Right lung (tissue), 5 donors: ENCODE measurements around the gene PCGF1. TPM values are rescaled to one million over a fixed set of nuclear protein-coding genes. Genes with fewer than 3 reads are reported as not detected.

ENCODE experiments used
- DNase-seq, 2 donors: peaks; one replicate each; pipeline ENCODE4 v3.0.0-alpha.2; 2013
- polyA plus RNA-seq, 5 donors: library from polyadenylated mRNA; unstranded; fragments of 120-200 nt; gene quantifications; one replicate each; pipeline versions ENCODE4 v1.2.1 to v1.2.3, GENCODE V29; 2013; ENCODE audit warnings: inconsistent platforms in 1 of 5, low replicate concordance in 1 of 5; ENCODE audit not compliant: insufficient read length in 5 of 5, insufficient read depth in 1 of 5

Gene PCGF1
- polyA plus RNA-seq, 5 donors, result 20.6 to 28.2 (median 26.1) TPM

DNA sequence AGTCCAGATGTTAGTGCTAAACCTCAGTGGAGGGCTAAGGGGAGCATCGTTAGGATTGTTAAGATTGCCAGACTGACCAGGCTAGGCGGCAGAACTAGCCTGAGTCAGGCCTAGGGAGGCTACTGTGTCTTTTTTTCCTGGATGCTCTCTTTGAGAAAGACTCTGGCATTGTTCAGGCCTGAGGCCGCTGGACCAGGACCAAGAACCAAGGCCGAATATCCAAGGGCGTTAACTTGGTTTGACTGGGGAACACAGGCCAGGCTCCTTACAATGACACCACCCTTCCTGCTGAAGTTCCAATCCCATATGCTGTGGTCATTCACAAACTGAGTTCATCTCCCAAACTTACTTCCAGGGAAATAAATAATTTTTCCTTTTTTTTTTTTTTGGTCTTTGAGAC is 32.8 kb upstream of the PCGF1 start:
- DNase-seq, result no peak

DNA sequence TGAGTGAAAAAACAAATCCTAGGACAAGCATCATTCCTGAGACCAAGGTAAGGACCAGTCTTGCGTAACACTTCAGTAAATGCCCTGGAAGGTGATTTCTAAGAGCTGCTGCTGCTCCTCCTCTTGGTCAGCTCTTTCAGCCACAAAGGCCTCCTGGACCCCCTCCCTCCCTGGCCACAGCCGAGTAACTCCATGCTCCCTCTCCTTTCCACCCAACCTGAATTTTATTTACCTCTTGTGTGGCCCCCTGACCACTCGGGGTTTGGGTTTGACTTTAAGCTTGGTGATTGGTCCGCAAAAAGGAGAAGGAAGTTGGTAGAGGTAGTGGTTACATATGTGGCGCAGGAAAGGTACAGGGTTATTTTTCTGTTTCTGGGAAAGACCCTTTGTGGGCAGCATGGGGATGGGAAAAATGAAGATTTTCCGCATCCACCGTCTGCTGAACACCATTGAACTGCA is 31.4 kb upstream of the PCGF1 start:
- no peak for DNase-seq

DNA sequence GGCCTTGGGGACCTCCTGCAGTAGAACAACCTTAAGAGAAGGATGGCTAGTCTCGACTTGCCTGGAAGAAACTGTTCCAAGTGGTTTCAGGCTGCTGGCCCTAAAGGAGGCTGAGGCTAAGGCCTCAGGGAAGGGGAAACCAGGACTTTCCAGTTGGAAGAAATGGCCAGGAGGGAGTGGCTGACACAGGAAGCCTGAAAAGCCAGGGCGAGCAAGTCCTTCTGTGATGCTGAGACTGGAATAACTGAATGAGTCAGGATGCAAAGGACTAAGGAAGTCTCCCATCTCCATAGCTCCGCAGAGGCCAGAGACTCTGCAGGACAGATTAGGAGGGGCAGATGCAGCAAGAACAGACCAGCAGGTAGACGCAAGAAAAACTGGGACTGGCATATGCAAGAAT is 29.6 kb upstream of the PCGF1 start:
- DNase-seq, result no peak

DNA sequence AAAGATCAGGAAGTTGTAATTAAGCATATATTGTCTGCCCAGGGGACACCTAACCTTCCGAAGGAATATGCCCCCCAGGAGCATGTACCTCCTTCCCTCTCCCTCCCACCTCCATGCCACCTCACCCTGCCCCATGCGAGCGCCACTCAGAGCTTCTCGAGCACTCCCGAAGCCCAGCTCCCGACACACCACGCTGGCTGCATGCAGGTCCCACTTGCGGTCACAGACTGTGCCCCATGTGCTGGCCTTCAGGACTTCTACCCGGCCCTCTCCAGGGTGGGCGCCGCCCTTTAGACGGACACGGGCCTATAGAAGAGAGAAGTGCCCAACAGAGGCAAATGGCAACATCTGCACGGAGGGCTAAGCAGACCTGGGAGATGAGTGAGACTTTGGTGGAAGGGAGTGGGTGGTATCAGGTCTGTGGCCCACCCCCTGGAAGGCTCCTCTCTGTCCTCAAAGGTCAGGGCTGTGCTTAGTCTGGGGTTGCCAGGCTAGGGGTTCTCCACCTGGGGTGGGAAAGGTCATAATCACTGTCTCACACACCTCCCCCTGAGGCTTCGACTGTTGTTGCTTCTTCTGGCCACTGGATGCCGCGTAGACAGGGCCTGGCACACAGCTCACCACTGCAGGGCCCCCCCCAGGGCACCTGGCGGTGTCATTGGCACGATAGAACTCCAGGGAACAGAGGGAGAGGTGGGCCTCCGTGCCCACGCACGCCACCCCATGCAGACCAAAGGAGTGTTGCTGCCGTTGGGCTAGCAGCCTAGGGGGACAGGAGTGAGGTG is 28.9 kb upstream of the PCGF1 start:
- no peak for DNase-seq

DNA sequence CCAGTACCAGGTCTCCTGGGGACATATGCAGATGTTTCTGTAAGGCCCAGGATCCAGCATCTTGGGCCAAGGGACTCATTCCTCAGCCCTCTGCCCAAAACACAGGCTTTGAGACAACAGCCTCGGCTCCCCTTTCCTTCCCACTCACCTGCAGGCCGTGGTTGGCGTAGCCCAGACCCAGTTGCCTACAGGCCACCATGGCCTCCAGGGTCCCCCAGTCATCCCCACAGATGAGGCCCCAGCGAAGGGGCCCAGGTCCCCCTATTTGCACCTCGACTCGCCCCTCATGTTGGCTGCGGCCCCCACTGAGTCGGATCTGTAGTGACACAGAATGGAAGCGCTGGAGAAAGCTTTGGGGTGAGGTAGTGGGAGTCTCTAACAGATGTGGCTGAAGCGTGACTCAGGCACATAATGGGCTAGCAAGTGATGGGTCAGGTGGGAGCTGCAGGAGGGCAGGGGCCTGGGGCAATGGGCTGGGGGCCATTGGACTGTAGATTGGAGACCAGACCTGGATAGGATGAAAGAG is 28.0 kb upstream of the PCGF1 start:
- DNase-seq, result no peak

DNA sequence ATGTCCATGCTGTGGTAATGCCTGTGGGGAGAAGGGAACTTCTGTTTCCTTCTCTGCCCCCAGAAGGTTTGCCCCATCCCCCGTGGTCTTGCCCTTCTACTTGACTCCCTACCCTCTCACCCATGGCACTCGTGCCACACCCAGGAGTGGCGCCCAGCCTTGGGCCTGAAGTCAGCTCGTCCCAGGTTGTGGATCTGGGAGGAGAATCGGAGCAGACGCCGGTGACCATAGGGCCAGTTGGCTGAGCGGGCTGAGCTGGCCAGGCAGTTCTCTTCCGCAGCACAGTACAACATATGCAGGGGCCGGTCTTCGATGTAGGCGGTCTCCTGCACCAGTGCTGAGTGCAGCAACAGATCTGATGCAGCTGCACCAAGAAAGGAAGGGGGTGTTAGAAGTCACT is 26.9 kb upstream of the PCGF1 start:
- no peak for DNase-seq

DNA sequence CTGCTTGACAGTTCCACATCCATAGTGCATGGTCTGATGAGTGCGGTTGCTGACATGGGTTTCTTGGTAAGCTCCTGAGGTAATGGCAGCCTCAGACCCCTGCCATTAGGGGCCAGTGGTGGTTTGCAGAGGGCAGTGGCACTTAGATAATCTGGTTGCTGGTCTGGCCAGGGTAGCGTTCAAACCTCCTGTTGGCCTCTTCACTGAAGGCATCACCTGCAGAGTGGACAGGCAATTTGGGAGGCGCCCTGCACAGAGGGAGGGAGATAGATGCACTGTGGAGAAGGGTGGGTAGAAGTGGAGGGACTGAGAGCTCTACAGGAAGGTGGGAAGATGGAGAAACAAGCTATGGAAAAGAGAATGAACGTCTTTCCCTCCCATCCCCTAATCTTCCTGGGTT is 26.0 kb upstream of the PCGF1 start:
- DNase-seq, result no peak

DNA sequence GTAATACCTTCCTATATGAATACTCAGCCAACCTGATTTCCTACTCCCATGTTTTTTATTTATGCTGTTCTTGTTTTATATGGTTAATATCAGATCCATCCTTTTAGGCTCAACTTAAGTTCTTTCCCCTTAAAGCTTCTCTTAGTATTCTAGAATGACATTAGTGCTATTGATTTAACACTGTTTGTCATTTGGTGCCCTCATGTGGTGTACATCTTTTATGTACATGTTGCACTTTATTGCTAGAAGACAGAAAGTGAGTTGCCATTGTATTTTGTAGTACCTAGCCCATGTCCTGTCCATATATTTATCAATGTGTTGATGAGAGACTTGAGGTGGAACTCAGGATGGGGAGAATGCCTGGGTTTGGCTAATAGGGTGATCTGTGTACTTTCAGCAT is 24.7 kb upstream of the PCGF1 start:
- no peak for DNase-seq

DNA sequence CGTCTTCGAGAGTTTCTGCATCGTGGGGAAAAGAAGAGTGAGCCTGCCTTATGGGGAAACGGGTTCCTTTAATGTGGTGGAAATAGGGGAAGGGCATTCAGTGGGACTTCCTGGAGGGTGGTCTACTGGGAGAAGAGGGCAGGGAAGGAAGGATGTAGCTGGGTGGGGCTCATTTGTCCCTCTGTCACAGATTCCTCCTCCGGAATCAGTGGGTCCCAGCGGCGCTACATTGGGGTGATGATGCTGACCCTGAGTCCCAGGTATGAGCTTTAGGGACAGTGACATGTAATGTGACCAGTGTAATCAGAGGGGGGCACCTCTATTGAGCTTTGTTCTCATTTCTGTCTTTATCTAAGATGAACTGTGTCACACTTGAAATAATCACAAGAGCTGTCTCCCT is 24.2 kb upstream of the PCGF1 start:
- no peak for DNase-seq

DNA sequence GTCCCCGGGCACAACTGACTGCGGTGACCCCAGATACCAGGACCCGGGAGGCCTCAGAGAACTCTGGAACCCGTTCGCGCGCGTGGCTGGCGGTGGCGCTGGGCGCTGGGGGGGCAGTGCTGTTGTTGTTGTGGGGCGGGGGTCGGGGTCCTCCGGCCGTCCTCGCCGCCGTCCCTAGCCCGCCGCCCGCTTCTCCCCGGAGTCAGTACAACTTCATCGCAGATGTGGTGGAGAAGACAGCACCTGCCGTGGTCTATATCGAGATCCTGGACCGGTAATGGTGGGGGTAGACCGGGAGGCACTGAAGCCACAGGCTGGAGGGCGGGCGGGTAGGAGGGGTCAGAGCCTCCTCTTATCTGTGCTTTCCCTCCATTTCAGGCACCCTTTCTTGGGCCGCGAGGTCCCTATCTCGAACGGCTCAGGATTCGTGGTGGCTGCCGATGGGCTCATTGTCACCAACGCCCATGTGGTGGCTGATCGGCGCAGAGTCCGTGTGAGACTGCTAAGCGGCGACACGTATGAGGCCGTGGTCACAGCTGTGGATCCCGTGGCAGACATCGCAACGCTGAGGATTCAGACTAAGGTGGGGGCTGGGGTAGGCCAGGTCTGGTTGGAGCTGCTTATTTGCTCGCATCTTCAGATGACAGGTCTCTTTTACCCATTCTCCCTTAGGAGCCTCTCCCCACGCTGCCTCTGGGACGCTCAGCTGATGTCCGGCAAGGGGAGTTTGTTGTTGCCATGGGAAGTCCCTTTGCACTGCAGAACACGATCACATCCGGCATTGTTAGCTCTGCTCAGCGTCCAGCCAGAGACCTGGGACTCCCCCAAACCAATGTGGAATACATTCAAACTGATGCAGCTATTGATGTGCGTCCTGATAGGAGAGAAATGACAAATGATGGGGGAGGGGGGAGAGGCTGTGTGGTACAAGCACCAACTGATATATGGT is 23.0 kb upstream of the PCGF1 start:
- no peak for DNase-seq

DNA sequence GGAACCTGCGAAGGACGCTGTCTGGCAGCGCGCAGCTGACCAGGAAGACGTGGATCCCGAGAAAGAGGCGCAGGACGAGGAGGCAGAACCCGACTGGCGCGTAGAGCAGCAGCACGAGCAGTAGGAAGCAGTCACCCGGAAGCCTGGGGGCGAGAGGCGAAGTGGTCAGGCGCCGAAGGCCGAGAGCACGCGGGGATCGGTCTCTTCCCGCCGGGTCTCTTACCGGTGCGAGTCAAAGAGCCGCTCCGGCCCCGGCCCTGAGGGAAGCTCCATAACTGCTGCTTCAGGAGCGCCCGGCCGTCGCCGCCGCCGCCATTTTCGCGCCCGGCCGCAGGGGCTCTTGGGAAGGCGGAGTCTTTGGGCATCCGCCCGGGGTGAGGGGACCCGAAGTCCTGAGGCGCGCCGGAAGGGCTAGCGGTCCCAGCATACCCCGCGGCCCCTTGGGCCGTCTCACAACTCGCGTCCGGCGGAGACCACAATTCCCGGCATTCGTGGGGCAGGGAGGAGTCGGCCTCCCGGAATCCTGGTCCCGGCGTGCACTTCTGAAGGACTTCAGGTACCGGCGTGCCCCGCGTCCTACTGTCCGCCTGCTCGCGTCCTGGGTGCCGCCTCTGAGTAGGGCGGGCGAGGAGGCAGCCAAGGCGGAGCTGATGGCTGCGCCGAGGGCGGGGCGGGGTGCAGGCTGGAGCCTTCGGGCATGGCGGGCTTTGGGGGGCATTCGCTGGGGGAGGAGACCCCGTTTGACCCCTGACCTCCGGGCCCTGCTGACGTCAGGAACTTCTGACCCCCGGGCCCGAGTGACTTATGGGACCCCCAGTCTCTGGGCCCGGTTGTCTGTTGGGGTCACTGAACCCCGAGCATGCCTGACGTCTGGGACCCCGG is 22.1 kb upstream of the PCGF1 start, which contains the start of the genes AUP1 and HTRA2:
Gene AUP1, minus strand, starts transcription at position 350 of the 882 bp plus-strand sequence. Its CDS starts 77 bp downstream, at position 273.
Gene HTRA2, plus strand, starts transcription at position 577 of the 882 bp plus-strand sequence. Its CDS starts 74 bp downstream, at position 651.
- peak; percentile 97 to 98 for DNase-seq

DNA sequence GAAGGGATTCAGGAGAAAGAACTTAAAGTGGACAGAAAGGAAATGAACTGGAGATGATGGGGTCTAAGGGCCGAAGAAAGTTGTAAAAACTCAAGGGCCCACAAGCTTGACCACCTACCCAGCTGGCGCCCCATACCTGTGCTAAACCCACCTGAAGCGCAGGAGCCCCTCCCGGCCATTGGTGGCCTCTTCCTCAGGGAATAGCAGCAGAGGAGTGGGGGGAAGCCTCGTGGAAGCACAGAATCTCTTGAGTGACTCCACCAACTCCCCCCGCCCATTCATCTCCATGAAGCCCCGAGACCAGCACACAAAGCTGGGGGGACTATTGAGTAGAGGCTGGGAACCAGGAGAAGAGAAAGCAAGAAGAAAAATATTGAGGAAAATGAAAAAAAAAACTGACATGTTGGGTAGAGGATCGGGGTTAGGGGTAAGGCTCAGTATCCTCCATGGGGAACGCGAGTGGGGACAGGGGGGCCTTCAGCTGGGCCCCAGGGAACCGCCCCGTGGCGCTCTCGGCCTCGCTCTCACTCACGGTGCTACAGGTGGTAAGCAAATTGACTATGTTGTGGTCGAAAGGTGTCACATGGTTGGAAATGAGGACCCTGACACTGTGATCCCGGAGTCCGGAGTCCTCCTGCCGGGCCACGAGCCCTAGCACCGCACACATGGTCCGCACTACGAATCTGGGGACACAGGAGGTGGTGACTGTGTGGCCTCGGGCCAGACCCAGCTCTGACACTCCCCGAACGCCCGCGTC is 21.3 kb upstream of the PCGF1 start:
- DNase-seq, result no peak

DNA sequence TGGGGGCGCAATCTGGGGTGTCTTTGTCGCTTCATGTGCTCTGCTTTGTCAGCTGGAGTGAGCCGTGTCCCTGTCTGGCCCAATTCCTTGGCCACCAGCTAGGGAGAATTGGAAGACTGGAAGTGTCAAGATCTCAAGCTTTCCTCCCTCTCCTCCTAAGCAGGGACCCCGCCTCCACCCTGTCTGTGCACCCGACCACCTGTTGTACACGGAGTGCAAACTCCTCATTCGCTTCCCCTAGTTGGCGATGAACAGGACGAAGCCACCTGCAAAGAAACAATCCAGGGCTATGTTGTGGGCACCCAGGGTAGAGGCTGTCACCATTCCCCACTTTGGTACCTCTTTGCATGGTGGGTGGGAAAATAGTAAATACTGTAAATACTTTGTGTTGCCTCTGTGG is 20.2 kb upstream of the PCGF1 start:
- no peak for DNase-seq

DNA sequence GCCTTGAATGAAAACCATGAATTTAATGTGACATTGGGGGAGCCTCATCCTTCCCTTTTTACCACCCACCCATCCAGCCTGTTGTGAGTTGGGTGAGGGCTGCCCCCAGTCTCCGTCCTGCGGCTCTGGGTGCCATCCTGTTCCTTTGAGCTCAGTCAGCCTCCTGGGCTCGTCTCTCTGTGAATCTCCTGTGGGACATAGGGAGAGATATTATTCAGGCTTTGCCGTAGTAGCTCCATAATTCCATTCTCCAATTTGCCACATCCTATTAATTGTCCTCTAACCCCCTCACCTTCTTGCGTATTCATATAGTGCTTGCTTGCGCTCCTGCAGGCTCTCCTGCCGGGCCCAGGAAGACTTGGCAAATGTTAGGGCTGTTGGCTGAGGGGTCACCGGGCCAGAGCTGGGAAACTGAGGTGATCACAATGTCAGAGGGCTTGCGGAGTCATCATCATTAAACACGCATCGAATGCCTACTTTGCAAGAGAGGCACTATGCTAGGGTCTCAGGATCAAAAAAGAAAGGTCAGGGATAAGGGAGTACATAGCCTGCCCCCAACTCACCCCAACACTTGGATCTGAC is 19.2 kb upstream of the PCGF1 start:
- no peak for DNase-seq

DNA sequence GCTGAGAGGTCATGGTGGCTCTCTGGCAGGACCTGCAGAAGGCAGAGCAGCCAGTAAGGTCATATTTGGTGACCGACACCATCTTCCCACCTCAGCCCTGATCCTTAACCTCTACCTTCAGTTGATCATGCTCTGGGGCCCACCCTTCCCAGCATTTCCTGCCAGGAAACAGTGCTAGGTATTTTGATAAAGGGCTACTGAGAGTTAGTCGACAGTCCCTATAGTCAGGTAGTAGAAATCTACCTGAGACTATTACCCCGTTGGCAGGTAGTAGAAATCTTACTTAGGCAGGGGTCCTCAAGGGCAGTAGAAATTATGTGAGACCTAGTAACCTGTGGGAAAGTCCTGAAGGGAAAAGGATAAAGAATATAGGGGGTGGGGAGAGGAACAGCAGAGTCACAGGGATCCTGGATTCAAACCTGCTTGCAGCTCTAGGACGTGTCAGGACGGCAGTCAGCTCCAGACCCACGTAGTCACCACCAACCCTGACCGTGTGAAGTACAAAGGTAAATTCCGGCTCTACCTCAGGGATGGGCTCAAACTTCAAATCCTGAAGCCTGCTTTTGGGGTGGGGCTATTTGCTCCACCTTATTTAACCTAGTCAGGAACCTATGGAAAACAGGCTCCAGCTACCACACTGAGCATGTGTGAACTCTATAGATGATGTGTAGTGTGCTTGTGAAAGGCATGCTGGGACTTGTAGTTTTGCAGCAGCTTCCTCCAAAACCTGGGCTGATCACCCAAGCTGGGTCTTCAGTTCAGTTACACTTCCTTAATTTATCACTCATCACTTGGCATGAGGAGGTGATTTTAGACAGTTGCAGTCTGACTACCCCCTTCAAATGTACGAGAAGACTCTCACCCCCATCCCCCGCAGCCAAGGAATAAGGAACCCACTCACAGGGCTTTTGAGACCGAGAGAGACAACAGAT is 18.5 kb upstream of the PCGF1 start, which contains the start of gene DQX1:
Gene DQX1, minus strand, starts transcription at position 515 of the 932 bp plus-strand sequence. Its CDS starts 502 bp downstream, at position 13.
- no peak for DNase-seq

DNA sequence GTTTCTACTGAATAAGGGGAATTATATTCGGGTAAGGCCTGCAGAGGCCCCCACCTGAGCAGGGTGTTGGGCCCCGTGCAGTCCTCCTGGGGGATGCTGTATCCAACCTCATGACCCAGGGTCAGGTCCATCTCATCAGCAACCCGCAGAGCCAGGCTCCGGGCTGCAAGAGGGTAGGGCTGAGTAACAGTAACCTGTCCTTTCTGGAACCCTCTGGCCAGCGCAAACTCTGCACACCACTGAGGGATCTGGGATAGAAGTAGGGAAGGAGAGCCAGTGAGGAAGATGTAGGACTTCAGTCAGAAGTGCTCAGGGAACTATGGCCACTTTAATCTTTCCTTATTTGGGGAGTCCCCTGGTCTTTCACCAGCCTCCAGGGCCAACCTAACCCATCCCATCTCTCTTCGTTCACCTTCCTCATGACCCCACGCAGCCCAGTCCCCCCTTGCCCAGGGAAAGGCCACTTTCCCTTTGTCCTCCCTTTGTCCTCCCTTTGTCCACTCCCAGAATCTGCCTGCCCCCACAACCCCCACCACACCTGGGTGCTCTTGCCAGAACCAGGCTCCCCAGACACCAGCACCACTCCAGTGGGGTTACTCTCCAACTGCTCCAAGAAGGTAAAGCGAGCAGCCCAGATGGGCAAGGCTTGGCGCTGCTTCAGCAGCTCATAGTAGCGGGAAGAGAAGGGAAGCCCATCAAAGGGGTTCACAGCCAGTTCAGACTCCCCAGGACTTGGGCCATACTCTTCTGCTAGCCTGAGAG is 17.6 kb upstream of the PCGF1 start:
- no peak for DNase-seq

DNA sequence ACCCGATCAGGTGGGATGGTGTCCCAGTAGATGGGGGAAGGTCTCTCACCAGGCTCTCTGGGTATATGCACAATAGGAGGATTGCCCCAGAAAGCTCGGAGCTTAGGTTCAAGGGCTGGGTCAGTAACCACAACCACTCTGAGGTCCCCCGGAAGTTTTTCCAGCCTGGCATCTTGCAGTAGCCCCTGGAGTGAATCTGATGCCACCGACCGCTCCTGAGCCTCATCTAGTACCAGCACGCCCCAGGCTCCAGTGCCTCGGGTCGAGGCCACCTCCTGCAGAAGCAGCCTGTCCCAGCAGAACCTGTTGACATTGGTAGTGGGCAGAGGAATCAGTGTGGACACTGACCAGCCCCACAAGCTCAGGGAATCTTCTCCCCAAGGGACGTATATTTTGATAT is 16.5 kb upstream of the PCGF1 start:
- DNase-seq, result no peak

DNA sequence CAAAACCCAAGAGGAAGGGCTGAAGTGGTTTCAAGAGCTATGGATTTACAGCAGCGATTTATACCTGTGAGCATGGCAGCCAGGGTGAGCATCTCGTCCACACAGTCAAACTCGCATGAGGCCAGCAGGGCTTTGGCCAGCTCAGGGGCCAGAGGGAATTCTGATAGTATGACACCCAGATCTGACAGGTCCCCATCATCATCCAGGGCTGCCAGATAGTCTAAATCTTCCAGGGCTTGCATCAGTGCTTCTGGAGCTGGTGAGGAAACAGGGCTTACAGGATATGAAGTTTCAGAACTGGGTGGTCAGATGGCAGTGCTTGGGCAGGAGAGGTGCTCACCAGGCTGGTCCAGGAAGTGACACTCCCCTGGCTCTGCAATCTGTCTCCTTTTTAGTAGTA is 15.0 kb upstream of the PCGF1 start:
- no peak for DNase-seq
